Progenitor cell of endocrine pancreas (in vitro differentiated cells): ENCODE results near the gene SYT14. TPM values are rescaled to one million over a fixed set of nuclear protein-coding genes. Genes with fewer than 3 reads are reported as not detected.

ENCODE experiments used
- DNase-seq: peaks from one replicate; pipeline ENCODE4 v3.0.0; 2021; ENCODE audit warnings: low spot score; ENCODE audit not compliant: unreplicated experiment
- H3K27ac Mint-ChIP-seq: 2 replicates; pipeline ENCODE4 v1.8.0; 2021; ENCODE audit warnings: mild to moderate bottlenecking, moderate library complexity, mixed read lengths
- H3K27me3 Mint-ChIP-seq: 2 replicates; pipeline ENCODE4 v1.8.0; 2021; ENCODE audit warnings: mixed read lengths
- H3K36me3 Mint-ChIP-seq: 2 replicates; pipeline ENCODE4 v1.8.0; 2022; ENCODE audit warnings: mixed read lengths; ENCODE audit not compliant: insufficient read depth
- H3K4me1 Mint-ChIP-seq: 2 replicates; pipeline ENCODE4 v1.8.0; 2021; ENCODE audit warnings: low read depth, mixed read lengths
- H3K4me3 Mint-ChIP-seq: 2 replicates; pipeline ENCODE4 v1.8.0; 2021; ENCODE audit warnings: low read depth, mild to moderate bottlenecking, moderate library complexity, mixed read lengths
- H3K9me3 Mint-ChIP-seq: 2 replicates; pipeline ENCODE4 v1.8.0; 2021; ENCODE audit warnings: low read depth, mixed read lengths
- total RNA-seq: library from RNA; stranded (reverse); gene quantifications from 2 replicates; pipeline ENCODE4 v1.2.1, GENCODE V29; 2021
- TF ChIP-seq, protein P1 (sequence below): fragments of 200-600 bp; sonication (generic); IDR thresholded peaks from one replicate; pipeline ENCODE4 v1.5.0; 2021; ENCODE audit warnings: antibody characterized with exemption, mild to moderate bottlenecking; ENCODE audit not compliant: unreplicated experiment

SYT14 gene
- total RNA-seq, 1 donor from 2014 or later: 3.7 TPM

DNA sequence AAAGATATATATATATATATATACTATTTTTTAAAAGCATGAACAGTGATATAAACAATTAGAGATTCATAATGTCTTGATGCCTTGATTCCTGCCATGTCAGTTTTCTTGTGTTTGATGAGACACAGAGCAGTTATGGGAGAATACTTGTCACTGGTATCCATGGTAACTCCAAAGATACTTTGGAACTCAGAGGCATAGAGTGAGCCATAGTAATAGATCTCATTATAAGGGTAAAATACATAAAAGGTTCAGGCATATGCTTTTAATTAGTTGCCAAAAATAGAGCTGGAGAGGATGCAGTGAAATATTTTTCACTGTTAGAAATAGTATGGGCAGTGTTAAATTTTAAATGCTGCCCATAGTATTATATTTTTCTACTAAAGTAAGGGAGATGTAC is 134.1 kb downstream of the SYT14 start:
- Mint-ChIP-seq H3K9me3 (peaks cover 4% of the 10 kb centered on the region), H3K27ac (no peak overlapping the region), H3K36me3 (no peaks in the 10 kb centered on the region), H3K27me3 (no peaks in the 10 kb centered on the region), H3K4me3 (no peak overlapping the region), H3K4me1 (peaks cover 7% of the 10 kb centered on the region)
- no peak for DNase-seq
- TF ChIP-seq, protein P1, sequence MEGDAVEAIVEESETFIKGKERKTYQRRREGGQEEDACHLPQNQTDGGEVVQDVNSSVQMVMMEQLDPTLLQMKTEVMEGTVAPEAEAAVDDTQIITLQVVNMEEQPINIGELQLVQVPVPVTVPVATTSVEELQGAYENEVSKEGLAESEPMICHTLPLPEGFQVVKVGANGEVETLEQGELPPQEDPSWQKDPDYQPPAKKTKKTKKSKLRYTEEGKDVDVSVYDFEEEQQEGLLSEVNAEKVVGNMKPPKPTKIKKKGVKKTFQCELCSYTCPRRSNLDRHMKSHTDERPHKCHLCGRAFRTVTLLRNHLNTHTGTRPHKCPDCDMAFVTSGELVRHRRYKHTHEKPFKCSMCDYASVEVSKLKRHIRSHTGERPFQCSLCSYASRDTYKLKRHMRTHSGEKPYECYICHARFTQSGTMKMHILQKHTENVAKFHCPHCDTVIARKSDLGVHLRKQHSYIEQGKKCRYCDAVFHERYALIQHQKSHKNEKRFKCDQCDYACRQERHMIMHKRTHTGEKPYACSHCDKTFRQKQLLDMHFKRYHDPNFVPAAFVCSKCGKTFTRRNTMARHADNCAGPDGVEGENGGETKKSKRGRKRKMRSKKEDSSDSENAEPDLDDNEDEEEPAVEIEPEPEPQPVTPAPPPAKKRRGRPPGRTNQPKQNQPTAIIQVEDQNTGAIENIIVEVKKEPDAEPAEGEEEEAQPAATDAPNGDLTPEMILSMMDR: no peak

- Mint-ChIP-seq H3K9me3 (peaks cover 3% of the 10 kb centered on the region), H3K27me3 (no peaks in the 10 kb centered on the region), H3K27ac (no peak overlapping the region), H3K4me1 (peaks cover 7% of the 10 kb centered on the region), H3K36me3 (no peaks in the 10 kb centered on the region), H3K4me3 (no peak overlapping the region)
- no peak for DNase-seq
- TF ChIP-seq, protein P1: no peak
Observed at GRCh38 chr1:210072896-210073504, 135.0 kb downstream of the SYT14 start.

GRCh38 chr1:210074904-210075303 is 136.9 kb downstream of the SYT14 start:
- TF ChIP-seq, protein P1: no peak
- no peaks in the 10 kb centered on the region for H3K27me3 Mint-ChIP-seq
- peaks cover 7% of the 10 kb centered on the region for H3K4me1 Mint-ChIP-seq
- H3K27ac Mint-ChIP-seq: no peak overlapping the region
- H3K36me3 Mint-ChIP-seq: no peaks in the 10 kb centered on the region
- no peak for DNase-seq
- peaks cover 3% of the 10 kb centered on the region for H3K9me3 Mint-ChIP-seq
- H3K4me3 Mint-ChIP-seq: no peak overlapping the region

- Mint-ChIP-seq H3K36me3 (no peaks in the 10 kb centered on the region), H3K4me1 (no peaks in the 10 kb centered on the region), H3K4me3 (no peak overlapping the region), H3K27me3 (no peaks in the 10 kb centered on the region), H3K9me3 (peaks cover 3% of the 10 kb centered on the region), H3K27ac (no peak overlapping the region)
- DNase-seq: no peak
- TF ChIP-seq, protein P1: no peak
Observed at GRCh38 chr1:210076620-210077019, 138.6 kb downstream of the SYT14 start.

DNA sequence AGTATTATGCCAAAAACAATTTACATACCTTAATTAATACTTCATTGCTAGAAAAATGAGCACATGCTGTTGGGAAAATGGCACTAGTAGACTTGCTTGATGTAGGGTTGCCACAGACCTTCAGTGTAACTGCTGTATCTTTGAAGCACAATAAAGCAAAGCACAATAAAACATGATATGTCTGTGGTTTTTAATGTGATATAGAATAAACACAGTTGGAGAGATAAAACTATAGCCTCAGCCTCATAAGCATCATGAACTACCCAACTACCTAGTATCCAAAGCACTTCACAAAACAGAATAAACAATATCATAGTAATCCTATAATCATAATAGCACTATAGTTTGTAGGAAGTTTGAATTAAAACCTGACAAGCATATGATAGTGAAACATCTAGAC is 143.5 kb downstream of the SYT14 start:
- no peaks in the 10 kb centered on the region for H3K27me3 Mint-ChIP-seq
- no peaks in the 10 kb centered on the region for H3K4me1 Mint-ChIP-seq
- H3K4me3 Mint-ChIP-seq: no peak overlapping the region
- H3K27ac Mint-ChIP-seq: no peak overlapping the region
- TF ChIP-seq, protein P1: no peak
- H3K9me3 Mint-ChIP-seq: peaks cover under 1% of the 10 kb centered on the region
- no peak for DNase-seq
- H3K36me3 Mint-ChIP-seq: no peaks in the 10 kb centered on the region
